ENCODE measurements around the gene SMNDC1. TPM values are rescaled to one million over a fixed set of nuclear protein-coding genes. Genes with fewer than 3 reads are reported as not detected.

SMNDC1 gene
- total RNA-seq, 2 donors from 2014 or later = 8.0 to 11.0 TPM

DNA sequence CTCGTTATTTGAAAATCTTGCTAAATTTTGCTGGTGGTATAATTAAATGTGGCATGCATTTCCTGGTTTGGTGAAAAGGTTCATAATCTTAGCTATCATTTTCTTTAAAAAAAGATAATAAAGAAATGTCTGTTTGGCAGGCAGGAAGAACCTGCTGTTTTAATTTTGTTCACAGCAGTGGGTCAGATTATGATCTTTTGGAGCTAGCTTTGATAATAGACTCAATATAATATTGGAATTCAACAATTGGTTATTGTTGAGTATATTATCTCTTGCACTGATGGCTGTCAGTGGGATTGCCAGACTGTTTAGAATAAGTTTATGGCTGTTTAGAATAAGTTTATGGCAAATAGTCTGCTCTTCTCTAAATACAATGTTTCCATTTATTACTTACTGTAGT is 62.2 kb downstream of the SMNDC1 start:
- H3K9me3 ChIP-seq = no peaks in the 10 kb centered on the region
- WGBS = 70% methylated on average over 1 of the region's 1 CpG
- TF ChIP-seq POLR2A (IDR thresholded peaks at IDR 0.05) (no peak), POLR2AphosphoS5 (IDR thresholded peaks at IDR 0.05) (no peak)
- TF ChIP-seq, protein P1, sequence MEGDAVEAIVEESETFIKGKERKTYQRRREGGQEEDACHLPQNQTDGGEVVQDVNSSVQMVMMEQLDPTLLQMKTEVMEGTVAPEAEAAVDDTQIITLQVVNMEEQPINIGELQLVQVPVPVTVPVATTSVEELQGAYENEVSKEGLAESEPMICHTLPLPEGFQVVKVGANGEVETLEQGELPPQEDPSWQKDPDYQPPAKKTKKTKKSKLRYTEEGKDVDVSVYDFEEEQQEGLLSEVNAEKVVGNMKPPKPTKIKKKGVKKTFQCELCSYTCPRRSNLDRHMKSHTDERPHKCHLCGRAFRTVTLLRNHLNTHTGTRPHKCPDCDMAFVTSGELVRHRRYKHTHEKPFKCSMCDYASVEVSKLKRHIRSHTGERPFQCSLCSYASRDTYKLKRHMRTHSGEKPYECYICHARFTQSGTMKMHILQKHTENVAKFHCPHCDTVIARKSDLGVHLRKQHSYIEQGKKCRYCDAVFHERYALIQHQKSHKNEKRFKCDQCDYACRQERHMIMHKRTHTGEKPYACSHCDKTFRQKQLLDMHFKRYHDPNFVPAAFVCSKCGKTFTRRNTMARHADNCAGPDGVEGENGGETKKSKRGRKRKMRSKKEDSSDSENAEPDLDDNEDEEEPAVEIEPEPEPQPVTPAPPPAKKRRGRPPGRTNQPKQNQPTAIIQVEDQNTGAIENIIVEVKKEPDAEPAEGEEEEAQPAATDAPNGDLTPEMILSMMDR (IDR thresholded peaks at IDR 0.05) = no peak
- H3K4me1 ChIP-seq (replicated peaks) = peaks cover 2% of the 10 kb centered on the region
- no peak overlapping the region for H3K4me3 ChIP-seq
- intact Hi-C loops (cut with DNase I) = no loop called here
- H3K36me3 ChIP-seq = no peaks in the 10 kb centered on the region
- no peak for DNase-seq (ENCODE audit: low spot score)
- no peak overlapping the region for H3K27ac ChIP-seq
- H3K27me3 ChIP-seq (replicated peaks; ENCODE audit: insufficient read depth) = no peaks in the 10 kb centered on the region

DNA sequence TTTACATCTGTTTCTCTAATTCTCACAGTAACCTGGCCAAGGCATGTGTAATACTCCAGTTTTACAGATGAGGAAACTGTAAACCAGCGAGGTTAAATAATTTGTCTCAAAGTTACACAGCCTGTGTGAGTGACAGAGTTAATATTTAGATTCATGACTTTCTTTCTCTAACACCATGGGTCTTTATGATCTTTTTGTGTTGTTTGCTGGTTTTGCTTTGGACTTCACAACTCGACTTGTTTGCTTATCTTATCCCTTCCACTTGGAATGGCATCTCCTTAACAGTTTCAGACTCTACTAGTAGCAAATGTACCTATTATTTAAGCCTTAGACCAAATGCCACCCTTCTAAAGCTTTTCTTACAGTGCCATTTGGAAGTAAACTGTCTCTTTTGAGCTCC is 62.9 kb downstream of the SMNDC1 start:
- TF ChIP-seq, protein P1 (IDR thresholded peaks at IDR 0.05) = no peak
- TF ChIP-seq POLR2A (IDR thresholded peaks at IDR 0.05) (no peak), POLR2AphosphoS5 (IDR thresholded peaks at IDR 0.05) (no peak)
- H3K27ac ChIP-seq = no peak overlapping the region
- no peak for DNase-seq (ENCODE audit: low spot score)
- intact Hi-C loops (cut with DNase I) = no loop called here
- no peaks in the 10 kb centered on the region for H3K9me3 ChIP-seq
- H3K36me3 ChIP-seq = no peaks in the 10 kb centered on the region
- H3K27me3 ChIP-seq (replicated peaks; ENCODE audit: insufficient read depth) = no peaks in the 10 kb centered on the region
- WGBS = 46% methylated on average over 2 of the region's 2 CpGs
- no peak overlapping the region for H3K4me3 ChIP-seq
- H3K4me1 ChIP-seq (replicated peaks) = peaks cover 2% of the 10 kb centered on the region

DNA sequence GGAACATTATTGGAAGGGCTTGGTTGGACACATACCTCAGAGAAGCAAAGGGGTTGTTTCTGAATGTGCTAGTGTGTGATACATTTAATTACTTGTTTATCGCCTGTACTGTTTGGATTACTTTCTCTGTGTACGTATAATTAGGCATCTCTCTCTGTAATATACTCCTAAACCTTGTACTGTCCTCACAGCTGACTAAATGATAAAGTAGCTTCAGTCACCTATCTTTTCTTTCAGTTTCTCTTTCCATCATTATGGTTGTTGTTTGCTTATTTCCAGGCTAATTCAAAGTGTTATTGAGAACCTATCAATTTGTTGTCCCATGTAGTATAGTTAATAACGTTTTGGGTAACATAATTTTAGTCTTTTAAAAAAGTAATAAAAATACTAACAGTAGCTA is 63.3 kb downstream of the SMNDC1 start:
- intact Hi-C loops (cut with DNase I) = no loop called here

More for the DNA sequence above, 63.3 kb downstream of the SMNDC1 start:
- 70% methylated on average over 3 of the region's 3 CpGs for WGBS
- TF ChIP-seq, protein P1 (IDR thresholded peaks at IDR 0.05) = no peak
- no peak for TF ChIP-seq POLR2AphosphoS5 (IDR thresholded peaks at IDR 0.05)
- no peak for TF ChIP-seq POLR2A (IDR thresholded peaks at IDR 0.05)
- Histone ChIP-seq H3K4me1 (replicated peaks) (peaks cover 2% of the 10 kb centered on the region), H3K4me3 (no peak overlapping the region), H3K27me3 (replicated peaks; ENCODE audit: insufficient read depth) (no peaks in the 10 kb centered on the region), H3K27ac (no peak overlapping the region), H3K9me3 (no peaks in the 10 kb centered on the region), H3K36me3 (no peaks in the 10 kb centered on the region)
- no peak for DNase-seq (ENCODE audit: low spot score)

Other genes with a start within 250 kb of the SMNDC1 start
- gene MXI1, start 97.3 kb downstream of the SMNDC1 start, total RNA-seq = 10 to 100 TPM; 36.3 to 83.3 TPM
- gene DUSP5, start 193.0 kb upstream of the SMNDC1 start, total RNA-seq = 10 to 100 TPM in 1 of 2 donors, 1 to 10 TPM in 1; 6.9 to 33.1 TPM